ENCODE measurements around the gene TSPAN7.

Gene TSPAN7

DNA sequence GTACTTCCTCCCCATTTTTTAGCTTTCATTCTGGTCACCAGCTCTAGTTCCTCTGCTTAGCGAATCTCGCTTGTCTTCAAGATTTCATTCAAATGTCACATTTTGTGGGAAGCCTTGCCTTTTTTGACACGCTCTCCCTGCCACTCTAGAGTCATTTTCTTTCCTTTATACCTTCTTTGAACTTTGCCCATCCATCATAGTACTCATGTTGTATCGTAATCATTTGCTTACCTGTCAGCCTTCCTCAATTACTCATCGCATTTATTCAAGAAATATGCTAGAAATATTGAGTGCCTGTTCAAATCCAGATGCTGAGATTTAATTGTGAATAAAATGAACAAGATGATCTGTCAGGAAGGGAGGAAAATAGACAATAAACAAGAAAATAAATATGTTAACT lies 21.8 kb downstream of the TSPAN7 start:
- DNase-seq (ENCODE audit: low read depth), result no peak
- TF ChIP-seq CTCF (conservative IDR thresholded peaks at IDR 0.05; ENCODE audit: low read depth, low read length), result no peak
- H3K4me3 ChIP-seq (ENCODE audit: low read length), result no peak overlapping the region

DNA sequence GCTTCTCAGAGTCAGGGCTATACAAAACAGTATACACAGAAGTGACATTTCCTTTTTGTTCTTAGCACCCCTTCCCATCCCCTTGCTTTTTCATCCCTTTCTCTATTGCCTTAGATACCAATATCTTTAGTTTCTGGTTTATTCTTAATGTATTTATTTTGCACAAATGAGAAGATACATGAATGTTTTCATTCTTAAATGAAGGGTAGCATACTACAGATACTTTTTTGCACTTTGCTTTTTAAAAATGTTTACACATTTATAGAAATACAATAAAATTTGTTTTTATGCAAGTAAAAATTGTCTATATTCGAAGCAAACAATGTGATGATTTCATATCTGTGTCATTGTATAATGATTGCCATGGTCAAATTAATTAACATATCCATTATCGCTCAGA lies 33.1 kb downstream of the TSPAN7 start:
- DNase-seq (ENCODE audit: low read depth), result no peak
- H3K4me3 ChIP-seq (ENCODE audit: low read length), result no peak overlapping the region
- TF ChIP-seq CTCF (conservative IDR thresholded peaks at IDR 0.05; ENCODE audit: low read depth, low read length), result no peak

- TF ChIP-seq CTCF (conservative IDR thresholded peaks at IDR 0.05; ENCODE audit: low read depth, low read length), result no peak
- no peak for DNase-seq (ENCODE audit: low read depth)
- no peak overlapping the region for H3K4me3 ChIP-seq (ENCODE audit: low read length)
Observed at GRCh38 chrX:38595801-38596200, 34.5 kb downstream of the TSPAN7 start.

- H3K4me3 ChIP-seq (ENCODE audit: low read length), result no peak overlapping the region
- no peak for TF ChIP-seq CTCF (conservative IDR thresholded peaks at IDR 0.05; ENCODE audit: low read depth, low read length)
- no peak for DNase-seq (ENCODE audit: low read depth)
Observed at GRCh38 chrX:38596939-38597338, 35.6 kb downstream of the TSPAN7 start.

DNA sequence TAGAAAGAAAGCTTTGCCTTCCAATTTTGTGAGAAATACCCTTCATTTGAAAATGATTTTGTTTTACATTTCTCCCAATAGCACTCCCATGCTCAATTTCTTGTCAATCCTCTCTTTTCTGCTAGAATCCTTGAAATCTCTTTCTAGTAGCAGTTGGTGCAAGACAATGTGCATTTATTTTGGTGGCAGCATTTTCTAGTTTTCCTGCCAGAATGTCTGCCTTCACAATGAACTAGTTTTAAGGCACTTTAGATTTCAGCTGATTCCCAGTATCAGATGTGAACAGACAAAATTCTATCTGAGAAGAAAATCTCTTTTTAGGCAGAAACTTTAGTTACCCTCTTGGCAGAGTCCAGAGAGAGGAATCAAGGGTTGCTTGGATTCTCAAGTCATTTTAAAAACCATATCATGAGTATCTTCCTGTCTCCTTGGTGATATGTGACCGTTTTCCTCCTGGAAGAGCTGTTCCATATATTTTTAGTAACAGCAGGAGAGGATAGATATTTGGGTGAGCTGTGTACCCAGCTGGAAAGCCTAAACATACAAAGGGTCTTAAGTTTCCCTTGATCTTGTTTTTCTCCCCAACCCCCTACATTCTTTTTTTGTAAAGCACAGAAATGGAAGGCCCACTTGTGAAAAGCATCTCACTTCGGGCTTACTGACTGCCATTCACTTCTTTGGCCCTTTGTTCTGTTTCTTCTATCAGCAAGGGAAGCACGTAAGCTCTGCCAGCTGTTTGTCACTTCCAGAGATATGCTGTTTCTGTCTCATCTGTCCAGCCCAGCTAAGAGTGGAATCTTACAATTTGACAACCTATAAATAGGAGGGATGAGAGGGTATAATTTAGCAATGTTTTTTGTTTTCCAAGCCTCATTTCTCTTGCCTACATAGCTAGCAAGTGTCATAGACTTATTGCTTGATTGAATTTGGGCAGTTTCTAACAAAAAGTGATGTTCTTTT lies 38.7 kb downstream of the TSPAN7 start:
- no peak for TF ChIP-seq CTCF (conservative IDR thresholded peaks at IDR 0.05; ENCODE audit: low read depth, low read length)
- no peak overlapping the region for H3K4me3 ChIP-seq (ENCODE audit: low read length)
- no peak for DNase-seq (ENCODE audit: low read depth)

GRCh38 chrX:38601866-38602265 lies 40.5 kb downstream of the TSPAN7 start:
- TF ChIP-seq CTCF (conservative IDR thresholded peaks at IDR 0.05; ENCODE audit: low read depth, low read length), result no peak
- no peak for DNase-seq (ENCODE audit: low read depth)
- no peak overlapping the region for H3K4me3 ChIP-seq (ENCODE audit: low read length)

- no peak for DNase-seq (ENCODE audit: low read depth)
- TF ChIP-seq CTCF (conservative IDR thresholded peaks at IDR 0.05; ENCODE audit: low read depth, low read length), result no peak
- H3K4me3 ChIP-seq (ENCODE audit: low read length), result no peak overlapping the region
Observed at GRCh38 chrX:38606821-38607220, 45.5 kb downstream of the TSPAN7 start.

Measured in retinal pigment epithelial cell (primary cell).